Neural cell (in vitro differentiated cells): ENCODE measurements around the gene BTG4. TPM values are rescaled to one million over a fixed set of nuclear protein-coding genes. Genes with fewer than 3 reads are reported as not detected.

ENCODE experiments used
- H2AFZ ChIP-seq: fragments of 200-600, 300-800 bp; sonication (generic), shearing (Covaris generic); 2 replicates; pipeline ENCODE4 v1.6.0; 2014; ENCODE audit warnings: low read depth, mild to moderate bottlenecking, antibody characterized with exemption, low read length, moderate library complexity
- H3F3A ChIP-seq: fragments of 200-600 bp; shearing (Covaris generic); 2 replicates; pipeline ENCODE4 v1.6.1; 2016; ENCODE audit warnings: mild to moderate bottlenecking, moderate library complexity, mixed read lengths, antibody characterized with exemption, low read length; ENCODE audit not compliant: insufficient read depth, poor library complexity, severe bottlenecking
- H3K27ac ChIP-seq: fragments of 200-600, 300-800 bp; sonication (generic), shearing (Covaris generic); 2 replicates; pipeline ENCODE4 v1.5.1; 2014; ENCODE audit warnings: mild to moderate bottlenecking, low read length, moderate library complexity
- H3K27me3 ChIP-seq: fragments of 300-800, 200-600 bp; sonication (generic), shearing (Covaris generic); 2 replicates; pipeline ENCODE4 v1.6.0; 2014; ENCODE audit warnings: mild to moderate bottlenecking, low read depth, low read length, moderate library complexity; ENCODE audit not compliant: insufficient read depth
- H3K36me3 ChIP-seq: fragments of 300-800, 200-600 bp; sonication (generic), shearing (Covaris generic); 2 replicates; pipeline ENCODE4 v1.5.1; 2014; ENCODE audit warnings: mild to moderate bottlenecking, antibody characterized with exemption, low read length, moderate library complexity; ENCODE audit not compliant: insufficient read depth
- H3K4me2 ChIP-seq: fragments of 300-800, 200-600 bp; sonication (generic), shearing (Covaris generic); 2 replicates; pipeline ENCODE4 v1.6.0; 2014; ENCODE audit warnings: mild to moderate bottlenecking, low read length
- H3K4me3 ChIP-seq: fragments of 300-800, 200-600 bp; sonication (generic), shearing (Covaris generic); 2 replicates; pipeline ENCODE4 v1.5.1; 2014; ENCODE audit warnings: mild to moderate bottlenecking, low read length, moderate library complexity
- H3K79me2 ChIP-seq: fragments of 200-600 bp; shearing (Covaris generic); replicated peaks from 2 replicates; pipeline ENCODE4 v1.6.0; 2014; ENCODE audit warnings: mild to moderate bottlenecking, low read length, moderate library complexity; ENCODE audit not compliant: insufficient read depth
- H3K9ac ChIP-seq: fragments of 300-800, 200-600 bp; sonication (generic), shearing (Covaris generic); 2 replicates; pipeline ENCODE4 v1.6.1; 2016; ENCODE audit warnings: mild to moderate bottlenecking, low read length, mixed read lengths
- H3K9me2 ChIP-seq: fragments of 200-600 bp; shearing (Covaris generic); 2 replicates; pipeline ENCODE4 v1.6.1; 2016; ENCODE audit warnings: mild to moderate bottlenecking, low read length, mixed read lengths; ENCODE audit not compliant: insufficient read depth
- H3K9me3 ChIP-seq: fragments of 200-600, 300-800 bp; sonication (generic), shearing (Covaris generic); 2 replicates; pipeline ENCODE4 v1.6.1; 2016; ENCODE audit warnings: mild to moderate bottlenecking, mixed run types, low read length, moderate library complexity, mixed read lengths
- H4K20me1 ChIP-seq: fragments of 200-600 bp; shearing (Covaris generic); 2 replicates; pipeline ENCODE4 v1.6.1; 2016; ENCODE audit warnings: mild to moderate bottlenecking, mixed run types; ENCODE audit not compliant: insufficient read depth
- CTCF ChIP-seq: fragments of 450-650 bp; IDR thresholded peaks from 2 replicates; pipeline ENCODE4 v1.5.1; 2014; ENCODE audit warnings: antibody characterized with exemption, mild to moderate bottlenecking, moderate library complexity; ENCODE audit not compliant: poor library complexity, severe bottlenecking
- EP300 ChIP-seq: fragments of 450-650 bp; conservative IDR thresholded peaks from 2 replicates; pipeline ENCODE4 v1.6.1; 2014; ENCODE audit warnings: antibody characterized with exemption, mild to moderate bottlenecking, moderate library complexity; ENCODE audit not compliant: poor library complexity, severe bottlenecking
- EZH2 ChIP-seq: fragments of 200-600, 300-800 bp; shearing (Covaris generic), sonication (generic); IDR thresholded peaks from 2 replicates; pipeline ENCODE4 v1.6.1; 2014; ENCODE audit warnings: antibody characterized with exemption, low read length, borderline replicate concordance, mild to moderate bottlenecking; ENCODE audit not compliant: insufficient read depth, poor library complexity, severe bottlenecking
- MXI1 ChIP-seq: fragments of 450-650 bp; conservative IDR thresholded peaks from 2 replicates; pipeline ENCODE4 v1.6.1; 2014; ENCODE audit warnings: antibody characterized with exemption, mild to moderate bottlenecking; ENCODE audit not compliant: poor library complexity, severe bottlenecking
- POLR2AphosphoS5 ChIP-seq: IDR thresholded peaks from 2 replicates; pipeline ENCODE4 v1.6.1; 2012
- RAD21 ChIP-seq: fragments of 450-650 bp; conservative IDR thresholded peaks from 2 replicates; pipeline ENCODE4 v1.6.1; 2014; ENCODE audit warnings: antibody characterized with exemption, mild to moderate bottlenecking, moderate library complexity
- REST ChIP-seq: IDR thresholded peaks from 2 replicates; pipeline ENCODE4 v1.6.1; 2012; ENCODE audit warnings: borderline replicate concordance
- SMC3 ChIP-seq: fragments of 450-650 bp; conservative IDR thresholded peaks from 2 replicates; pipeline ENCODE4 v1.6.1; 2014; ENCODE audit warnings: antibody characterized with exemption, mild to moderate bottlenecking, moderate library complexity; ENCODE audit not compliant: poor library complexity
- TAF1 ChIP-seq: IDR thresholded peaks from 2 replicates; pipeline ENCODE4 v1.6.1; 2012; ENCODE audit warnings: low read depth
- polyA plus RNA-seq: library from polyadenylated mRNA; depleted of rRNA; stranded (reverse); fragments of >200 nt; gene quantifications from 2 replicates; pipeline ENCODE4 v1.2.3, GENCODE V29; 2014

BTG4 gene
- polyA plus RNA-seq, 1 donor from 2014 or later: not detected

- no peak overlapping the region for H3K27ac ChIP-seq
- H3K9me2 ChIP-seq: no peaks in the 10 kb centered on the region
- peaks cover under 1% of the 10 kb centered on the region for H3K9me3 ChIP-seq
- no peak overlapping the region for H3K9ac ChIP-seq
- no peak overlapping the region for H2AFZ ChIP-seq
- no peaks in the 10 kb centered on the region for H3K27me3 ChIP-seq
- TF ChIP-seq EP300 (no peak), TAF1 (no peak), SMC3 (no peak), POLR2AphosphoS5 (no peak), CTCF (no peak), RAD21 (no peak), MXI1 (no peak), REST (no peak), EZH2 (no peak)
- no peaks in the 10 kb centered on the region for H3K36me3 ChIP-seq
- H3F3A ChIP-seq: no peaks in the 10 kb centered on the region
- H3K79me2 ChIP-seq: no peaks in the 10 kb centered on the region
- no peaks in the 10 kb centered on the region for H4K20me1 ChIP-seq
- H3K4me3 ChIP-seq: no peak overlapping the region
- H3K4me2 ChIP-seq: no peak overlapping the region
Observed at GRCh38 chr11:111469200-111469599, 43.0 kb downstream of the BTG4 start.

GRCh38 chr11:111466615-111467014 lies 45.6 kb downstream of the BTG4 start:
- H3K27me3 ChIP-seq: no peaks in the 10 kb centered on the region
- H3K27ac ChIP-seq: no peak overlapping the region
- no peak overlapping the region for H3K4me3 ChIP-seq
- no peaks in the 10 kb centered on the region for H3F3A ChIP-seq
- TF ChIP-seq EZH2 (no peak), TAF1 (no peak), RAD21 (no peak), MXI1 (no peak), REST (no peak), EP300 (no peak), POLR2AphosphoS5 (no peak), SMC3 (no peak), CTCF (no peak)
- H4K20me1 ChIP-seq: no peaks in the 10 kb centered on the region
- no peak overlapping the region for H3K4me2 ChIP-seq
- no peak overlapping the region for H3K9ac ChIP-seq
- H3K36me3 ChIP-seq: no peaks in the 10 kb centered on the region
- no peaks in the 10 kb centered on the region for H3K9me2 ChIP-seq
- no peaks in the 10 kb centered on the region for H3K9me3 ChIP-seq
- H3K79me2 ChIP-seq: no peaks in the 10 kb centered on the region
- no peak overlapping the region for H2AFZ ChIP-seq
